HFF-Myc (cell line): ENCODE measurements around the gene NFKB1.

ENCODE experiments used
- DNase-seq: peaks from one replicate; pipeline ENCODE4 v3.0.0-alpha.2; 2011; ENCODE audit warnings: low read depth; ENCODE audit errors: extremely low read depth
- H3K4me3 ChIP-seq: replicated peaks from 2 replicates; pipeline ENCODE4 v1.5.1; 2011; ENCODE audit warnings: low read depth, mild to moderate bottlenecking, control low read depth, low read length
- TF ChIP-seq, protein P1 (sequence below): IDR thresholded peaks from 2 replicates; pipeline ENCODE4 v1.5.1; 2012; ENCODE audit warnings: mild to moderate bottlenecking, low read depth, low read length, control low read depth; ENCODE audit errors: missing control alignments

Gene NFKB1

DNA sequence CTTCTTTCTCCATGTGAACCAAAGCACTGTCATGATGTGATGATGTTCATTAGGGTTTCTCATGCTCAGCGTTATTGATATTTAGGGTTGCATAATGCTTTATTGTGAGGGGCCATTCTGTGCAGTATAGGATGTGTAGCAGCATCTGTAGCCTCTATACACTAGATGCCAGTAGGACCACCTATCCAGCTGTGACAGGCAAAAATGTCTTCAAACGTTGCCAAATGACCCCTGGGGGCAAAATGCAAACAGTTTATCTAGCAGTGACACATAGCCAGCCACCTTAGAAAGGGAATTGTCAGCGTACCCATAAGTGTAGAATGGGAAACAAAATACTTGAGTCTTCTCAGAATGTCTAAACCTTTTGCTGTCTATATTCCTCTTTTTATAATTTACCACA is 18.8 kb downstream of the NFKB1 start:
- no peak overlapping the region for H3K4me3 ChIP-seq
- TF ChIP-seq, protein P1, sequence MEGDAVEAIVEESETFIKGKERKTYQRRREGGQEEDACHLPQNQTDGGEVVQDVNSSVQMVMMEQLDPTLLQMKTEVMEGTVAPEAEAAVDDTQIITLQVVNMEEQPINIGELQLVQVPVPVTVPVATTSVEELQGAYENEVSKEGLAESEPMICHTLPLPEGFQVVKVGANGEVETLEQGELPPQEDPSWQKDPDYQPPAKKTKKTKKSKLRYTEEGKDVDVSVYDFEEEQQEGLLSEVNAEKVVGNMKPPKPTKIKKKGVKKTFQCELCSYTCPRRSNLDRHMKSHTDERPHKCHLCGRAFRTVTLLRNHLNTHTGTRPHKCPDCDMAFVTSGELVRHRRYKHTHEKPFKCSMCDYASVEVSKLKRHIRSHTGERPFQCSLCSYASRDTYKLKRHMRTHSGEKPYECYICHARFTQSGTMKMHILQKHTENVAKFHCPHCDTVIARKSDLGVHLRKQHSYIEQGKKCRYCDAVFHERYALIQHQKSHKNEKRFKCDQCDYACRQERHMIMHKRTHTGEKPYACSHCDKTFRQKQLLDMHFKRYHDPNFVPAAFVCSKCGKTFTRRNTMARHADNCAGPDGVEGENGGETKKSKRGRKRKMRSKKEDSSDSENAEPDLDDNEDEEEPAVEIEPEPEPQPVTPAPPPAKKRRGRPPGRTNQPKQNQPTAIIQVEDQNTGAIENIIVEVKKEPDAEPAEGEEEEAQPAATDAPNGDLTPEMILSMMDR: no peak
- DNase-seq: no peak

DNA sequence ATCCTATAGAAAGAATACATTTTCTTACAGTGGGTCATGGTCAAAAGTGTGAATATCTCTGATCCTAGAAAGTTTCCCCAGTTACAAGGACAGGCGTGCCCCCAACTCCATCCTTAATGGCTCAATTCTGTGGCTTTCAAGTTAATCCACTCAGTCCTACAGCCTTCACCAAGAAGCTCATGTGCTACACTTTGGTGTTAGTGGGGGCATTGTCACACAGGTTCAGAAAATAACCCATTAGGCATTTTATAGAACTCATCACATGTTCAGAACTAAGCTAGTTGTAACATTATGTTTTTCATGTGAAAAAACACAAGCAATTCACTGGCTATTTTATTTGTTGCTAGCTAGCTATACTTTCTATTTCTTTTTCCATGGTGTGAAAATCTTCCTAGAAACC is 20.4 kb downstream of the NFKB1 start:
- no peak overlapping the region for H3K4me3 ChIP-seq
- DNase-seq: no peak
- TF ChIP-seq, protein P1: no peak

GRCh38 chr4:102522031-102522440 is 20.9 kb downstream of the NFKB1 start:
- DNase-seq: no peak
- TF ChIP-seq, protein P1: no peak
- no peak overlapping the region for H3K4me3 ChIP-seq

- TF ChIP-seq, protein P1: no peak
- DNase-seq: no peak
Observed at GRCh38 chr4:102524691-102525090, 23.5 kb downstream of the NFKB1 start.

GRCh38 chr4:102525097-102525496 is 23.9 kb downstream of the NFKB1 start:
- TF ChIP-seq, protein P1: no peak
- no peak for DNase-seq
- no peak overlapping the region for H3K4me3 ChIP-seq

More at GRCh38 chr4:102524691-102525090, 23.5 kb downstream of the NFKB1 start:
- H3K4me3 ChIP-seq: no peak overlapping the region

DNA sequence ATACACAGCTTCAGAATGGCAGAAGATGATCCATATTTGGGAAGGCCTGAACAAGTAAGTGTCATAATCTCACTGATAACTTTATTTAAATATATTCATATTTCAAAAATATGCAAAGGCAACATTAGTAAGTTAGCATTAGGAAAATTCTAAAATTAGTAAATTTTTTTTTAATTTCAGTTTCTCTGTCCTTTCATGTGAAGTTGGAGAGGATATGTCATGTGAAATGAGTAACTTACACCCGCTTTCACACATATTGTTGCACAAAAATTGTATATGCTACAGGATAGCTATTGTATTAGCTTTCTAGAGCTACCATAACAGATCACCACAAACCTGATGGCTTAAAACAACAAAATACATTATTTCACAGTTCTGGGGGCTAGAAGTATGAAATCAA is 24.3 kb downstream of the NFKB1 start:
- DNase-seq: no peak
- TF ChIP-seq, protein P1: no peak
- H3K4me3 ChIP-seq: no peak overlapping the region

DNA sequence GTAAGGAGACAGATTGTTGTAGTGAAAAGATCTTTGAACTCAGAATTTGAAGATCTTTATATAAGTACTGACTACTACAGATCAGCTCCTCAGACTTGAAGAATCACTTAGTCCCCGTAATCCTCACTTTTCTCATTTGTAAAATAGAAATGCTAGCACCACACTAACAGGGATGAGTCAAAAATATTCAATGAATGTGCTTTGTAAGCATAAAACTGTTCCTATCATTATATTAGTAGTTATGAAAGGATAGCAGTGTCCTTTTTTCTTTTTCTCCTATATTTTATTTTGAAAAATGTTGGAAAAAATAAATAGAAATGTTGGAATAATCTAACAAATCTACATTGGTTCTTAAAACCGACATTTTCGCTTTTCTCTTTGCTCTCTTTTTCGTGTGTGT is 25.4 kb downstream of the NFKB1 start:
- no peak overlapping the region for H3K4me3 ChIP-seq
- TF ChIP-seq, protein P1: no peak
- DNase-seq: no peak
